NCI-H2171 (cell line): ENCODE data around the gene SLC7A5.
A peak's percentile ranks its signal among the peaks of the same experiment; 100 is the strongest.

ENCODE experiments used
- DNase-seq: peaks from one replicate; lab custom pipeline; 2025; lab: John Stamatoyannopoulos, UW

Gene SLC7A5

GRCh38 chr16:87846705-87847466 lies 22.4 kb downstream of the SLC7A5 start:
- DNase-seq = no peak

GRCh38 chr16:87845807-87846619 lies 23.3 kb downstream of the SLC7A5 start:
- no peak for DNase-seq

GRCh38 chr16:87845213-87845612 lies 24.1 kb downstream of the SLC7A5 start:
- DNase-seq = no peak

- DNase-seq = no peak
Observed at GRCh38 chr16:87844809-87845208, 24.5 kb downstream of the SLC7A5 start.

DNA sequence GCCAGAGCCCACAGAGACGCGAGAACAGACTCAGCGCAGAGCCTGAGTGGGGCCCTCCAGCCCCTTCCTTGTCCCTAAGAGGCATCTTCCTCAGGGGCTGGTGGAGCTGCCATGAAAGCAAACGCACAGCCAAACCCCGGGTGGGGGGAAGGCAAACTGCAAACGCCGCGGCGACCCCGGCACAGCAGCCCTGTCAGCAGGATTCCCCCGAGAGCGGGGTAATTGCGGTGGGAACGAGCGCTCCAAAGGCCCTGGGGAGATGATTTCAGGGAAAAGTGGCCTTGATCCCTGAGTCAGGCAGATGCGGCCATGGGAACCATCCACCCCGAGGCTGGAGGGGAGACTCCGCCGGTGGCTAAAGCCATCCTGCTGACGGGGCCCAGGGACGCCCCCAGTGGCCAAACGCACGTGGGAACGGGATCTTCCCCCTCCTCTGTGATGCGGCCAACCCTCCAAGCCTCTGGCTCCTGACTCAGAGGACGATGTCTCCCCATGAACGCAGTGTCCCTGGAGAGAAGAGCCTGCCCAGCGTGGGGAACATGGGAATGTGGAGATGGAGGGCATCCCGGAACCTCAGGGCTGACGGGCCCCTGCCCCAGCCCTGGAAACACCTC lies 25.1 kb downstream of the SLC7A5 start:
- no peak for DNase-seq

- DNase-seq = no peak
Observed at GRCh38 chr16:87843678-87844105, 25.6 kb downstream of the SLC7A5 start.

GRCh38 chr16:87842209-87842869 lies 27.0 kb downstream of the SLC7A5 start:
- DNase-seq = no peak

DNA sequence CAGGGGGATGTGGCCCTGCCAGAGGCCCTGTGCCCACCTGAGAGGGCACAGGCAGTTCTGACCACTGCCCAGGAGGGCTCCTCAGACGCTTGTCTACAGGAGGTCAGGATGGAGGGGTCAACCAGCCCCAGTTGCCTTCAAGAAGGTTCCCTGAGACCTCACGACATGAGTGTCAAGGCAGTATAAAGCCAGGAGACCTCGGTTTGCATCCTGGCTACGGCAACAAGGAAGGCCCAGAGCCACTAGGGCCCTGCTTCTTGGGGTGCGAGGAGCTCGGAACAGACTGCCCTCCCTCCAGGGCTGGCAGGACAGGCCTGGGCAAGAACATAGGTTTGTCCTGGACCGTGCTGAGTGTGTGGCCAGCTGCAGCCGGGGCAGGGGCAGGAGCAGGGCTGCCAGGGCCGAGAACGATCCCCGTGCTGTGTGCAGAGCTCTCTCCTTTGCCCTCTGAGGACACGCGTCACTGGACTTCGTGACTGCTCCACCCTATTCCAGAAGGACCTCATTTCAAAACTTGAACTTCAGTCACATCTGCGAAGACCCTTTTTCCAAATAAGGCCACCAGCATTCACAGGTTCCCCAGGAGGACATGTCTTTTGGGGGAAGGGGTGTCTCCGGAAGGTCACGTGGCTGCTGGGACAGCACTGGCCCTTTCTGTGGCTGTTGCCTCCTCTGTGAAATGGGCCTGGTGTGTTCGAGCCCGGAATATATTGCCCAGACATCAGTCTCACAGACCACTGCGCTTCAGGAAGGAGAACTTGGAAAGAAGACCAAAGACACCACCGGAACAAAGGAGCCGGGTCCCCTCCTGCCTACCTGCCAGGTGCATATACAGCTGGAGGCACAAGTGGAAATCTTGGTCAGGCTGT lies 27.7 kb downstream of the SLC7A5 start:
- DNase-seq = no peak

- no peak for DNase-seq
Observed at GRCh38 chr16:87840271-87840978, 28.9 kb downstream of the SLC7A5 start.

DNA sequence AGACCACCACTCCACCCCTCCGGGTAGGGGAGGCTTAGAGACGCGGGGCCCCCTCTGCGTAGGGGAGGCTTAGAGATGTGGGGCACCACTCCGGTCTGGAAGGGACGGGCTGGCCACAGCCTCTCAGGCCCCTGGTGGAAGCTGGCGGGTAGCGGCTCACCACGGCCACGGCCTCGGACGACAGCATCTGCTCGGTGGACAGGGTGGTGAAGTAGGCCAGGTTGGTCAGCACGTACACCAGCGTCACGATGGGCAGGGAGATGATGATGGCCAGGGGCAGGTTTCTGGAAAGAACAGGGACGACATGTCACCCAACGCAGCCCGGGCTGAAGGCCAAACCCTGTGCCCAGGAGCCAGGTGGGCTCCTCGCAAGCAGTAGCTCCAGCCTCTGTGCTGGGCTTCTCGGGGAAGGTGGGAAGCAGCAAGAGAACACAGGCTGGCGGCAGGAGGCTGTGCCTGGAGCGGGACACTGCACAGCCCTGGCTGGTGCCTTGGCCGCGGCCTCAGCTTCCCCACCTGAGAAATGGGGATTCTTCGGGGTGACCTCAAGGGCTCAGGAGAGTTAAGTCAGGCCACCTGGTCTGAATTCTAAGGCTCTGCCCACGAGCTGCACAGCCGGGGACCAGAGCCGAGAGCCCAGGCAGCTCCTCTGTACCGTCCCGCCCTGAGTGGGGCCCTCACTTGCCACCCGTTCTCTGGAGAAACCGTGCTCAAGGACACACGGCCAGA lies 29.6 kb downstream of the SLC7A5 start:
- DNase-seq = no peak

- DNase-seq = no peak
Observed at GRCh38 chr16:87838643-87839541, 30.4 kb downstream of the SLC7A5 start.

- no peak for DNase-seq
Observed at GRCh38 chr16:87837627-87838289, 31.5 kb downstream of the SLC7A5 start.

DNA sequence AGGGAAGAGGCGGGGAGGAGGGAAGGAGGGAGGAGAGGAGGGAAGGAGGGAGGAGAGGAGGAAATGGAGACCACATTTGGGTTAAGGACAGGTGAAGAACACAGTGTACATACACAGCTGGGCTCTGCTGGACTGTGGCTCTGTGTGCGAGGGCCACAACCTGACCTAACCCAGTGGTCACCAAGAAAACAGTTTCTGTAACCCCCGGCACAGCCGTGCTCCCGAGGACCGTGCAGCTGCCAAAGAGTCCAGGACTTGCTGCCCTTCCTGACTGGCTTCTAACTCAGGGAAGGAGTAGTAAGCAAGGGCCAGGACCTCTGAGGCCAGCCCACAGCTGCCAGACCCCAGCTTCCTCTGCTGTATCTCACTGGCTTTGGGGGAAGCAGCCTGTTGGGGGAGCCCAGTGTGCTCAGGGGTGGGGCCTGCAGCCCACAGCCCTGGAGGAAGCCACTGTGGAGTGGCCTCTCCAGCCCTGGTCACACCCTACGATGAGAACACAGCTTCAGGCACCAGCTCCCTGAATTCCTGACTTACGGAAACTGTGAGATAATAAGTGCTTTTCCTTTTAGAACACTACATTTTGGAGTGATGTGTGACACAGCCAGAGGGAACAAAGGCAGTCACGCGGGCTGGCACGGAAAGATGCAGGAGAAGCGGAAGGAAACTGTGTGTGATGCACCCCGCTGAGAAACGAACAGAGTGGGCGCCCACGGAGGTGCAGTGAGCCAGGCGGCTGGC lies 32.3 kb downstream of the SLC7A5 start:
- no peak for DNase-seq

DNA sequence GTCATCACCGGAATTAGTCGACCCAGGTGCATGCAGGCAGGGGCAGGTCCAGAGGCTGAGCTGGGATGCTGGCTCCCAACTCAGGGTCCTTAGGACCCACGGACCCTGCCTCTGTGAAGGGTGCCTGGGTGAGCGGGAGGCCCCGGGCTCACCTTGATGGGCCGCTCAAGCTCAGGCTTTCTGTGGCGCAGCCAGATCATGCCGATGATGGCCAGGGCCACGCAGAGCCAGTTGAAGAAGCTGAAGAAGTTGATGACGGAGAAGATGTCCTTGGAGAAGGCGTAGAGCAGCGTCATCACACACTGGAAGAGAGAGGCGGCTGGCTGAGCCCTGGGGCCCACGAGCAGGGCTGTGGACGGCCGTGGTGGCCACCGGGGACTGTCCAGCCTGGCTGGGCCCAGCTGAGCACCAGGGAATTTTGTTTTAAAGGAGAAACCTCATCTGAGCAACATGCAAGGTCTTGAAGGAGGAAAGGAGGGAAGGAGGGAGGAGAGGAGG lies 32.9 kb downstream of the SLC7A5 start:
- DNase-seq = no peak

GRCh38 chr16:87835882-87836331 lies 33.4 kb downstream of the SLC7A5 start:
- no peak for DNase-seq

DNA sequence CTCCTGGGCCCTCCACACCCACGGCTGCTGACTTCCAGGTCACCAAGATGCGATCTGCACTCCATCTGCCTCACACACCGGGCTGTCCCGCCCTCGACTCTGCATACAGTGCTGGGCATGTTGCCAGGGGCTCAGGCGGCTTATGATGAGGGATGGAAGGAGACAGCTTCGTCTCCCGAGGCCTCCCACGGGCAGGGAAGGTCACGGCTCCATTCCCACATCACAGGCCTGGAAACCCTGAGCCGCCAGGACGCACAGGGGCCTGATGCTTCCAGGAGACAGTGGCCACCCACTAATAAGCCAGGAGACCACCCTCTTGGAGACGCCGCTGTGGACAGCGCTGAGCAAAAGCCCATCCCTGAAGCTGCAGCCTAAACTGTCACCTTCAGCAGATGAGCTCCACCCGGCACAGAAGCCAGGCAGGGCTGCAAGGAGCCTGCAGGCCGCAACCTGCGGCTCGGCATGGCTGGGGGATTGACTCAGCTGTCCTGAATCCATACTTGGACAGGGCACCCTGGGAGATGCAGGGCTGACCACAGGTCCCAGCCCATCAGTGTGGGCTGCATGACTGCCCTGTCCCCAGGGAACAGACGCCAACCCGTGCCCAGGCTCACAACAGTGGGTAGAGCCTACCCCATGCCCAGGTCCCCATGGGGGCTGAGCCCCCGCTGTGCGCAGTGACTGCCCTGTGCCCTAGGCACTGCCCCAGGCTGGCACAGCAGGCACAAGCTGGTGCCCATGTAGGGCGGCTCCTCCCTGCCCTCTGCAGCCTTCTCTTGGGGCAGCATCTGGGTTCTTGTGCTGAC lies 34.4 kb downstream of the SLC7A5 start:
- peak; percentile 89 for DNase-seq
